ENCODE measurements around the gene C1D.
"Not testable (repeated sequence)": the region's sequence is repeated elsewhere in the genome, so short reads cannot be mapped to it uniquely, and the experiment has no call there.

The C1D gene

GRCh38 chr2:67997903-67998302, 64.9 kb downstream of the C1D start:
- no peak for DNase-seq

- no peak for DNase-seq
Observed at GRCh38 chr2:67997528-67997900, 65.3 kb downstream of the C1D start.

GRCh38 chr2:67996772-67997527, 65.9 kb downstream of the C1D start:
- no peak for DNase-seq

GRCh38 chr2:67994716-67995115, 68.1 kb downstream of the C1D start:
- DNase-seq = no peak

- not testable (repeated sequence) for DNase-seq
Observed at GRCh38 chr2:67994069-67994468, 68.7 kb downstream of the C1D start.

GRCh38 chr2:67993329-67993728, 69.5 kb downstream of the C1D start:
- DNase-seq = no peak

GRCh38 chr2:67991456-67991855, 71.3 kb downstream of the C1D start:
- no peak for DNase-seq

Measured in KG1 (cell line).